IPS-11a (cell line): ENCODE results near the gene SLC9A9.
"Not testable (repeated sequence)": the region's sequence is repeated elsewhere in the genome, so short reads cannot be mapped to it uniquely, and the experiment has no call there.

ENCODE experiments used
- H3K4me3 ChIP-seq: one replicate; pipeline ENCODE4 v1.5.1; 2013; ENCODE audit warnings: low read depth, low read length, control low read depth

Gene SLC9A9

DNA sequence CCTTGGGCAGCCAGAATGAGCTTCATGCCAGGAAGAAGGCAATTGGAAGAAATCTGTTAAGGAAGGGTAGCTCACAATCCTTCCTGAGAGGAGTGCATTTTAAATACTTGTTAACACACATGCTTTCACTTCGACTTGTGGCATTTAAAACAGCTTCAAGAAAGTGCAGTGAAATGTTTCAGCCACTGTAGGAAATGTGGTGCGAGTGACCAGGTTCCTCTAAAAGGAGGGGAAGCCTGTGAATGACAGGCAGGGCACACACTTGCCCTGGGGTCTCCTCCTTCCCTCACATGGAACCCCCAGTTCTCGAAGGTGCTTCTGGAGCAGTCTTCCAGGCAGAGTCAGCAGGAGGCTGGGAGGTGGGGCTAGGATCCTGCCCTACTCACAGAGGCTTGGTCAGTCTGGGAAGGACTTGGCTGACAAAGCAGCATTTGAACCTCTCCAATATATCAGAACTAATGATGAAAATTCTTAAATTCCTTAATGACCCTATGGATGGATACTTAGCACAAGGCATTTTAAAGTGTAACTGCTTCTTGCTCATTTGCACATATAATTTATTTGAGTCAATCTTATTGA is 370.1 kb downstream of the SLC9A9 start:
- no peak overlapping the region for H3K4me3 ChIP-seq

GRCh38 chr3:143476965-143477640 is 371.2 kb downstream of the SLC9A9 start:
- no peak overlapping the region for H3K4me3 ChIP-seq

- no peak overlapping the region for H3K4me3 ChIP-seq
Measured at GRCh38 chr3:143475981-143476380, 372.3 kb downstream of the SLC9A9 start.

- H3K4me3 ChIP-seq: no peak overlapping the region
Measured at GRCh38 chr3:143472731-143473523, 375.3 kb downstream of the SLC9A9 start.

DNA sequence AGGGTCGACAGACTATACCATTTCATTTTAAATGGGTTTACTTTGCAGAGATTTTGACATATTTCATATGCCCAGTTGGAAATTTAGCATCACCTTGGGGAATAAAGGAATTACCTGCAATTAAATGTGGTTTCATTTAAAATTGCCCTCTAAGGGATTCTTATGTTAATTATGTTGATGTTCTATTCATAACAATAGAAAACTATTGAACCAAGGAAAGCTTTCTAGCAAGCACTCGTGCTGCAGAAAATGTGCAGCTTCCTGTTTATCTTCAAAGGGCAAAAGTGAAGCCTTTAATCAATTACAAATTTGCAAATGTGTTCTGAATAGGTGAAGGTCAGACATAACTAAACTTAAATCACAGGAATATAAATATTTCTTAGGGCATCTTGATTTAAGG is 376.6 kb downstream of the SLC9A9 start:
- no peak overlapping the region for H3K4me3 ChIP-seq

GRCh38 chr3:143469159-143469558 is 379.1 kb downstream of the SLC9A9 start:
- no peak overlapping the region for H3K4me3 ChIP-seq

- H3K4me3 ChIP-seq: no peak overlapping the region
Measured at GRCh38 chr3:143465666-143466065, 382.6 kb downstream of the SLC9A9 start.

GRCh38 chr3:143464850-143465249 is 383.4 kb downstream of the SLC9A9 start:
- no peak overlapping the region for H3K4me3 ChIP-seq

DNA sequence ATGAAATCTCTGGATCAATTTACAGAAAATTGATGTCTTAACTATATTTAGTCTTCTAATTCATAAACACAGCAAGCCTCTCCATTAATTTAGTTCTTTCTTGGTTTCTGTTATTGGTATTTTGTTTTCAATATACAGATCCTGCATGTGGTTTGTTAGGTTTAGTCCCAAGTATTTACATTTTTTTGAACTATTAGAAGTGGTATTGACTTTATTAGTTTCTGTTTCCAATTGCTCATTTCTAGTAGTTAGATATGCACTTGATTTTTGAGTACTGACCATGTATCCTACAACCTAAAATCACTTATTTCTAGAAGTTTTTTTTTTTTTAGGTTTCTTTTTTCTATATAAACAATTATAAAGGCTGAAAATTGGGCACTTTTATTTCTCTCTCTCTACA is 392.8 kb downstream of the SLC9A9 start:
- no peak overlapping the region for H3K4me3 ChIP-seq

- no peak overlapping the region for H3K4me3 ChIP-seq
Measured at GRCh38 chr3:143450632-143451031, 397.6 kb downstream of the SLC9A9 start.

GRCh38 chr3:143447491-143447890 is 400.8 kb downstream of the SLC9A9 start:
- H3K4me3 ChIP-seq: no peak overlapping the region

- no peak overlapping the region for H3K4me3 ChIP-seq
Measured at GRCh38 chr3:143445118-143445517, 403.1 kb downstream of the SLC9A9 start.

DNA sequence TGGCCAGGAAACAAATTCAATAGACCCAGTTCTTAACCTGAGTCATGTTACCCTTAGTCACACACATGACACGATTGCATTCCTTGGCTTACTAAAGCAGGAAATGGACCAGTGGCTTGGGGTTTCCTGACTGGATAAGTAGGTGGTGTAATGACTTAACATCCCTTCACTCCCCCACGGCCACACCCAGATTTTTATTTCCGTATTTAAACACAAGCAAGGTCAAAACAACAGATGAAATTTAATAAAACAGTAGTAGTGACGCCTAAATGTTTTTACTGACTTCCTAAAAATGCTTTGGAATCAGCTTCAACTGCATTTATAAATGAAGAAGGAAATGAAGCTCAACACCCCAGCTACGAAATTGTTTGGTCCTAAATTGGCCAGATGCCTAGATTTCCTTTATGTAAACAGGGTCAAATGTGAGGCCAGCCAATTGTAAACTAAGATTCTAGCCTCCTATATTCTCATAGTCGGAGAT is 404.4 kb downstream of the SLC9A9 start:
- H3K4me3 ChIP-seq: no peak overlapping the region

GRCh38 chr3:143442814-143443447 is 405.3 kb downstream of the SLC9A9 start:
- H3K4me3 ChIP-seq: no peak overlapping the region

DNA sequence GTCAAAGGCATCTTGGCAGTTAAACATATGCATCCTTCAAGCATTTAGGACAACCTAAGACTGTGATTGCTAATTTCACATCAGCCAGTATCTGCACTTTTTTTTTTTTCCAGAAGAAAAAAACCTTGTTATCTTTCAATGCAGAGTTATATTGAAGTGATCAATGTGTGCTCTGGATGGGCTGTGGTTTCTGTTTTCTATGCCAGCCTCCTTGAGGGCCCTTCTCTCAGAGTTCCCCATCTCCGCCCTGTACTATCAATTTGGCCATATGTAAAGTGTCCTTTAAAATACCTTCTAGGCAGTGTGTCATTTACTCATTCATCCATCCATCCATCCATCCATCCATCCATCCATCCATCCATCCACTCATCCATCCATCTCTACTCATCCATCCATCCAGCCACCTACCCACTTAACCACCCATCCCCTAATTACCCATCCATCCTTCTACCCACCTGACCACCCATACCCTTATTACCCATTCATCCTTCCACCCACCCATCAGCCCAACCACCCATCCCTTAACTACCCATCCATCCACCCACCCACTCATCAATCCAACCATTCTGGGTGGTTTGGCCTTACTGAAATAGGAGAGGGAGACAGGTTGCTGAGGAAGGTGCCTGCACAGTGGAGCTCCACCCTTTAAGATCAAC is 406.6 kb downstream of the SLC9A9 start:
- H3K4me3 ChIP-seq: no peak overlapping the region

DNA sequence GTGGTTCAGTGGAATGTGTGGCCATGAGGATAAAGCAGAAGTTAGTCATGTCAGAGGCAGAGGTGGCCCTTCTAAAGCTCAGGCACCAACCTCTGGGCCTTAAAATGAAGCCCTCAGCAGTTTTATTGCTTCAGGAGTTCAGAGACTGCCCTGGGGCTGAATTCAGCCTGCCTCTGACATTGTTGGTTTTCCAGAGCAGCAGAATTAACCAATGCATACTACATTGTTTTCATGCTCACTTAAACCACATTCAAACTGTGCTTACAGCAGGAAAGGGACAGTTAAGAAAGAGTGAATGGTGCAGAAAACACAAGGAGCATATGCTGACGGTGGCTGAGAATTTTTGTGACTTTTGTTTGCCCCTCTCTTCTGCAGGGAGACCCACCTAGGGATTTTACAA is 408.5 kb downstream of the SLC9A9 start:
- H3K4me3 ChIP-seq: no peak overlapping the region

DNA sequence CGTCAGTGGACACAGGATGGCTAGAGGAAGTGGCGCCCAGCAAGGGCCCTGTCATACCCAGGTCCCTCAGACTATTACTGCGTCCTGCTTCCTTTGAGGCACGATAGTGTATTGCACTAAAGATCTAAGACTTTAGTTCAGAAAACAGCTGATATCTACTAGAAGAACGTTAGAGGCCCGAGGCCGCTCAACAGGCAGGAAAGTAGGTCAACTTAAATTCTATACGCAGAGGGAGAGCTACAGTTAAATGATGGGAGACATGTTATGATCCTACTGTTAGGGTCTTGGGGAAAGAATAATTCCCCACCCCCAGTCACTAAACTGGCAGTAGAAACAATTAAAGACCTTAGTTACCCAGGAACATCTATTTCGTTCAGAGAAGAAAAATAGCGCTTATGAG is 410.9 kb downstream of the SLC9A9 start:
- H3K4me3 ChIP-seq: no peak overlapping the region

DNA sequence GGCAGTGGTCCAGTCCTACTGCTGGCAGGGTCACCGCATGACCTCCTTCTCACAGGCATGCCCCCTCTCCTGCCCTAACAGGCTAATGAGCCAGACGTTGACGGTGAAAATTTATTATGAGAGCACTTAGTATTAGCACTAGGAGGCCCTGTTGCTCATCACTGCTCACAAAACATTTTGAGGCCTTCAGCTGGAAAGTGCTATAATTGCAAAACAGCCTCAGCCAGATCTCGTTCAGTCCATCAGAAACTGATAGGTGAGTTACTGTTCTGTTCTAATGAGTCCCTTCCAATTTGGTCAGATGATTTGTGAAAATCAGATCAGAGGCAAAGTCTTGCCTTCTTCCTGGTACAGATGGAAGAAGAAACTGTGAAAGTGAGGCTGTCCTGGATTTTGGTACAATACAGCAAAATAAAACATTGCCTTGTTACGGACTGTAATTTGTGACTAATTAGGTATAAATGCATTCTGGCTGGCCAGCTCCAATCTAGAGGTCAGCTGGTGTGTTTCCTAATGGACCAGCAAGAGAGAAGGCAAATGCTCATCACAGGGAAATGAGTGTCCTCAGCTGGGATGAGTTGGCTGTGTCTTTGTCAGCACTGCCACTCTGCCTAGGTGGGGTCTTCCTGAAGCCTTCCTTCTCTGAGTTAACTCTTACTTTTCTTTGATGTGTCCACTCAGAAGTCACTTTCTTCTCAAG is 411.9 kb downstream of the SLC9A9 start:
- no peak overlapping the region for H3K4me3 ChIP-seq

- H3K4me3 ChIP-seq: no peak overlapping the region
Measured at GRCh38 chr3:143433787-143434378, 414.4 kb downstream of the SLC9A9 start.

DNA sequence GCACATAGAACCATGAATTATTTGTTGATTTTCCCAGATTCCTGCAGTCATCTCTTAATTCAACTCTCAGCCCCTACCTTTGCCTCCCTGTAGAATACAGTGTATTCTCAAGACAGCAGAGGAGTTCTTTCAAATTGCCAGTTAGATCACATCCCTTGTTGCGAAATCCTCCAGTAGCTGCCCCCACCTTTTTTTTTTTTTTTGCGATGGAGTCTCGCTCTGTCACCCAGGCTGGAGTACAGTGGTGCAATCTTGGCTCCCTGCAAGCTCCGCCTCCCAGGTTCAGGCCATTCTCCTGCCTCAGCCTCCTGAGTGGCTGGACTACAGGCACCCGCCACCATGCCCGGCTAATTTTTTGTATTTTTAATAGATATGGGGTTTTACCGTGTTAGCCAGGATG is 417.0 kb downstream of the SLC9A9 start:
- H3K4me3 ChIP-seq: not testable (repeated sequence)
